B cell (primary cell): ENCODE data around the gene APBA2. TPM values are rescaled to one million over a fixed set of nuclear protein-coding genes. Genes with fewer than 3 reads are reported as not detected.

Source experiments
- ATAC-seq: fragments of 200-7000 bp; cut with Tn5 transposase; one replicate; pipeline ENCODE4 v1.10.0; 2021; ENCODE audit warnings: low read depth, mild to moderate bottlenecking, moderate number of reproducible peaks, moderate library complexity
- CTCF ChIA-PET: fragments of 350-600 bp; sonication (Branson Sonifier 250); formaldehyde crosslinking; loops from one replicate; lab custom pipeline; 2021; ENCODE audit warnings: antibody characterized with exemption, inconsistent platforms; lab: Charles Lee
- POLR2A ChIA-PET: fragments of 350-600 bp; sonication (Branson Sonifier 250); formaldehyde crosslinking; loops from one replicate; lab custom pipeline; 2021; ENCODE audit warnings: antibody characterized with exemption; lab: Charles Lee
- DNase-seq: peaks from one replicate; pipeline ENCODE4 v3.0.0; 2013
- H2AFZ ChIP-seq: 2 replicates; pipeline ENCODE4 v1.6.1; 2012; ENCODE audit warnings: mild to moderate bottlenecking, low read depth, low read length; ENCODE audit not compliant: insufficient read depth, poor library complexity, severe bottlenecking
- H3K27ac ChIP-seq, 2 donors: 1 replicate in 1 of 2; 2 replicates in 1 of 2; pipeline ENCODE4 v1.5.1; 2012 to 2013; ENCODE audit warnings: low read length in 2 of 2, mild to moderate bottlenecking in 2 of 2, moderate library complexity in 1 of 2
- H3K27me3 ChIP-seq, 4 experiments: fragments of 200-600 bp in 1 of 4; sonication (generic) in 1 of 4; replicated peaks in 1 of 4; 1 replicate in 2 of 4; 2 replicates in 2 of 4; pipeline versions ENCODE4 v1.6.1 to v1.7.0; 2013 to 2016; ENCODE audit warnings: low read length in 3 of 4, mild to moderate bottlenecking in 2 of 4, mixed read lengths in 1 of 4, moderate library complexity in 1 of 4; ENCODE audit not compliant: insufficient read depth in 4 of 4, control insufficient read depth in 3 of 4; ENCODE audit errors: control extremely low read depth in 1 of 4
- H3K36me3 ChIP-seq, 2 experiments: replicated peaks in 1 of 2; 1 replicate in 1 of 2; 2 replicates in 1 of 2; pipeline versions ENCODE4 v1.6.1 to v1.7.1; 2013; ENCODE audit warnings: low read length in 1 of 2; ENCODE audit not compliant: insufficient read depth in 2 of 2, control insufficient read depth in 1 of 2; ENCODE audit errors: control extremely low read depth in 1 of 2, extremely low read depth in 1 of 2
- H3K4me1 ChIP-seq, 2 donors: fragments of 200-600 bp in 1 of 2; sonication (generic) in 1 of 2; 1 replicate in 1 of 2; 2 replicates in 1 of 2; pipeline versions ENCODE4 v1.5.1 to v1.6.1; 2013 to 2017; ENCODE audit warnings: low read length in 2 of 2; ENCODE audit not compliant: control insufficient read depth in 2 of 2, insufficient read depth in 2 of 2
- H3K4me2 ChIP-seq: replicated peaks from 2 replicates; pipeline ENCODE3; 2012; ENCODE audit warnings: mild to moderate bottlenecking, low read depth, low read length; ENCODE audit not compliant: poor library complexity, severe bottlenecking
- H3K4me3 ChIP-seq, 5 experiments: fragments of 200-600 bp in 1 of 5; sonication (generic) in 1 of 5; 1 replicate in 3 of 5; 2 replicates in 2 of 5; pipeline versions ENCODE4 v1.5.1 to v1.7.0; 2011 to 2016; ENCODE audit warnings: low read length in 4 of 5, mild to moderate bottlenecking in 4 of 5, low read depth in 2 of 5, control low read depth in 1 of 5, moderate library complexity in 1 of 5; ENCODE audit not compliant: insufficient read depth in 1 of 5; ENCODE audit errors: control extremely low read depth in 1 of 5, extremely low read depth in 1 of 5
- H3K79me2 ChIP-seq: fragments of 200-600 bp; sonication (generic); one replicate; pipeline ENCODE4 v1.6.0; 2016; ENCODE audit warnings: low read length; ENCODE audit not compliant: control insufficient read depth, insufficient read depth
- H3K9ac ChIP-seq: fragments of 200-600 bp; sonication (generic); 2 replicates; pipeline ENCODE4 v1.6.1; 2017; ENCODE audit warnings: mild to moderate bottlenecking, low read length, moderate library complexity
- H3K9me3 ChIP-seq, 3 donors: one replicate each; pipeline versions ENCODE4 v1.6.1 to v1.7.1; 2013; ENCODE audit warnings: low read length in 2 of 3; ENCODE audit not compliant: control insufficient read depth in 2 of 3, insufficient read depth in 1 of 3; ENCODE audit errors: control extremely low read depth in 1 of 3
- H4K20me1 ChIP-seq: 2 replicates; pipeline ENCODE4 v1.6.0; 2012; ENCODE audit warnings: mild to moderate bottlenecking, low read length; ENCODE audit not compliant: insufficient read depth, control insufficient read depth, poor library complexity, severe bottlenecking
- H3K27ac Mint-ChIP-seq: one replicate; pipeline ENCODE4 v1.8.0; 2021; ENCODE audit warnings: mixed read lengths
- H3K27me3 Mint-ChIP-seq: one replicate; pipeline ENCODE4 v1.8.0; 2021; ENCODE audit warnings: mixed read lengths
- H3K4me1 Mint-ChIP-seq: one replicate; pipeline ENCODE4 v1.8.0; 2021; ENCODE audit warnings: mixed read lengths
- H3K4me3 Mint-ChIP-seq: one replicate; pipeline ENCODE4 v1.8.0; 2021; ENCODE audit warnings: mixed read lengths
- H3K9me3 Mint-ChIP-seq: one replicate; pipeline ENCODE4 v1.8.0; 2022; ENCODE audit warnings: mixed read lengths; ENCODE audit not compliant: insufficient read depth
- EZH2 ChIP-seq: IDR thresholded peaks from 2 replicates; pipeline ENCODE4 v1.6.1; 2012; ENCODE audit warnings: borderline replicate concordance, low read depth, mild to moderate bottlenecking, moderate library complexity, low read length; ENCODE audit not compliant: insufficient read depth, poor library complexity, severe bottlenecking
- WGBS: methylation state at CpG from one replicate; pipeline ENCODE4 v1.1.5; 2013; ENCODE audit warnings: missing lambda C conversion rate; ENCODE audit not compliant: insufficient coverage; 5-methylcytosine and 5-hydroxymethylcytosine counted together
- intact Hi-C: fragments of 100-400 bp; cut with micrococcal nuclease; formaldehyde crosslinking; loops from one replicate; pipeline ENCODE4 v1.10.0; 2022
- polyA plus RNA-seq: library from polyadenylated mRNA; depleted of rRNA; stranded (reverse); fragments of >200 nt; gene quantifications from 2 replicates; pipeline ENCODE4 v1.2.3, GENCODE V29; 2012
- total RNA-seq, 2 donors: library from RNA; stranded (reverse); fragments of 120-200 nt in 1 of 2; gene quantifications; 1 replicate in 1 of 2; 2 replicates in 1 of 2; pipeline versions ENCODE4 v1.2.3 to v1.2.4, GENCODE V29; 2013 to 2022
- TF ChIP-seq, protein P1 (sequence below): fragments of 200-600 bp; IDR thresholded peaks from one replicate; pipeline ENCODE4 v1.8.0; 2022; ENCODE audit warnings: antibody characterized with exemption, mild to moderate bottlenecking

The APBA2 gene
- total and polyA plus RNA-seq, 2 donors (not counting 1 experiment from before 2014, with no cell fraction given) = 0.19 TPM; not detected in 1

DNA sequence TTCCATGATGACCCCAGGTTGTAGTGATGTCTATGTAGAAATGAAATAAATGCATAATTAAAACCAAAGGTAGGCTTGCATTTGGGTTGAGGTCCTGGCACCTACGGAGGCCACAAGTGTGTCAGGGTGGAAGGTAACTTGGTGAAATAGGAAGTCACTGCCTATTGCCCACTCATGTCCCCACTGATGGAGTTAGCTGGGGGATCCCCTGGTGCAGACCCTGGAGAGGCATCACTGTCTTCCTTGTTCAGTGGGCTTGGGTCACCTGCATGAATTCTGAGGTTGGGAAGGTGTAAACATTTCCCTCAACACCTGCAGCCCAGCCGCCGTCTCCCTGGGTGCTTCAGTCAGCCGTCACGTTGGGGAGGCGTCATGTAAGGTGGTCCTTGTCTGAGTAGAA lies 97.1 kb downstream of the APBA2 start:
- Histone ChIP-seq H4K20me1 (no peaks in the 10 kb centered on the region), H3K4me2 (no peak overlapping the region), H3K4me1 (no peaks in the 10 kb centered on the region), H3K4me3 (no peak overlapping the region), H3K9ac (no peak overlapping the region), H3K27ac (no peak overlapping the region), H3K27me3 (no peaks in the 10 kb centered on the region), H3K36me3 (no peaks in the 10 kb centered on the region), H3K9me3 (peaks cover 0 to 17% (median 0%) of the 10 kb centered on the region in 3 donors), H2AFZ (no peak overlapping the region), H3K79me2 (no peaks in the 10 kb centered on the region)
- intact Hi-C loops = no loop called here
- ChIA-PET POLR2A (no interaction called here), CTCF (no interaction called here)
- WGBS = 100% methylated on average over 6 of the region's 6 CpGs
- DNase-seq (no peak), ATAC-seq (no peak)
- Mint-ChIP-seq H3K27me3 (no peaks in the 10 kb centered on the region), H3K9me3 (peaks cover 3% of the 10 kb centered on the region), H3K4me1 (no peaks in the 10 kb centered on the region), H3K27ac (no peak overlapping the region), H3K4me3 (no peak overlapping the region)
- TF ChIP-seq EZH2 = no peak
- TF ChIP-seq, protein P1, sequence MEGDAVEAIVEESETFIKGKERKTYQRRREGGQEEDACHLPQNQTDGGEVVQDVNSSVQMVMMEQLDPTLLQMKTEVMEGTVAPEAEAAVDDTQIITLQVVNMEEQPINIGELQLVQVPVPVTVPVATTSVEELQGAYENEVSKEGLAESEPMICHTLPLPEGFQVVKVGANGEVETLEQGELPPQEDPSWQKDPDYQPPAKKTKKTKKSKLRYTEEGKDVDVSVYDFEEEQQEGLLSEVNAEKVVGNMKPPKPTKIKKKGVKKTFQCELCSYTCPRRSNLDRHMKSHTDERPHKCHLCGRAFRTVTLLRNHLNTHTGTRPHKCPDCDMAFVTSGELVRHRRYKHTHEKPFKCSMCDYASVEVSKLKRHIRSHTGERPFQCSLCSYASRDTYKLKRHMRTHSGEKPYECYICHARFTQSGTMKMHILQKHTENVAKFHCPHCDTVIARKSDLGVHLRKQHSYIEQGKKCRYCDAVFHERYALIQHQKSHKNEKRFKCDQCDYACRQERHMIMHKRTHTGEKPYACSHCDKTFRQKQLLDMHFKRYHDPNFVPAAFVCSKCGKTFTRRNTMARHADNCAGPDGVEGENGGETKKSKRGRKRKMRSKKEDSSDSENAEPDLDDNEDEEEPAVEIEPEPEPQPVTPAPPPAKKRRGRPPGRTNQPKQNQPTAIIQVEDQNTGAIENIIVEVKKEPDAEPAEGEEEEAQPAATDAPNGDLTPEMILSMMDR = no peak

DNA sequence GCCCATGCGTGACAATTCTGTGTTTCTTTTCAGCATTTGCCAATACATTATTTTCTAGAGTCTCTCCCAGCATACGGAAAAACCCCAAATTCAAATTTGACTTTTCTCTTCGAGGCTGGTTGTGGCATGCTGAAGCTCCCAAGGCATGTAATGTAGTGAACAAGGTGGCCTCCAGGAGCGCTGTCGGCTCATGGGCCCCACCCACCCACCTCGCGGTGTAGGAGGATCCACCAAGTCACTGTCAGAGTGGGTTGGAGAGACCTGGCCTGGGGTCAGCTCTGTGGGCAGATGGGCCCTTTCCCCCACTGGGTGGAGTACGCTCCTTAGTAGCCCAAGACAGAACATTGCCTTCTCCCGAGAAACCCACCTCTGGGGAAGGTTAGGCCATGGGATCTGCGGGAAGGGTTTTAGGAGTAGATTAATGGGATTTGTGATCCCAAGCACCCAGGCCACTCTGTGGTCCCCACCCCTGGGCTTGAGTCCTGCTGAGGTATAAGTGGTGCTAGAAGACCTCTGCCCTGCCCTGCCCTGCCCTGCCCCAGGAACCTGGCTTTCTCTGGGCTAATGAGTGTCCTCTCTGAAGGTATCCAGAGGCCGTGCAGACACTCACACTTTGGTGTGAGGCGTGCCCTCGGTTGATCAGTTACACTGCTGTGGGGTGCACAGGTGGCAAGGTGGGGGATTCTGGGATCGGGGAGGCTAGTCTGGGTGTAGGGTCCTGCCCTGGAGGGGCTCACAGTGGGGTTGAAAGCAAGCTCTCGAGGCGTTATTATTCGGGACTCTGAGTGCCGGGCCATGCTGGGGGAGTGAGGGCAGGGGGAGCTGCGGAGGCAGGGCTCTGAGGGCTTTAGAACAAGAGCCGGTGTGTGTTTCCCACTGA lies 97.9 kb downstream of the APBA2 start:
- no peaks in the 10 kb centered on the region for H3K27me3 ChIP-seq
- no peaks in the 10 kb centered on the region for H3K79me2 ChIP-seq
- intact Hi-C loops = no loop called here
- no peak overlapping the region for H3K9ac ChIP-seq
- DNase-seq = no peak
- Mint-ChIP-seq H3K4me1 (no peaks in the 10 kb centered on the region), H3K27ac (no peak overlapping the region), H3K9me3 (peaks cover 3% of the 10 kb centered on the region), H3K27me3 (no peaks in the 10 kb centered on the region), H3K4me3 (no peak overlapping the region)
- H3K36me3 ChIP-seq = no peaks in the 10 kb centered on the region
- 95% methylated on average over 12 of the region's 20 CpGs for WGBS
- no peak for ATAC-seq
- ChIA-PET POLR2A (no interaction called here), CTCF (no interaction called here)
- no peaks in the 10 kb centered on the region for H4K20me1 ChIP-seq
- H3K4me1 ChIP-seq = no peaks in the 10 kb centered on the region
- no peak overlapping the region for H2AFZ ChIP-seq
- H3K9me3 ChIP-seq = peaks cover 0 to 17% (median 0%) of the 10 kb centered on the region in 3 donors
- no peak overlapping the region for H3K4me3 ChIP-seq
- TF ChIP-seq, protein P1 = no peak
- no peak for TF ChIP-seq EZH2
- no peak overlapping the region for H3K27ac ChIP-seq
- H3K4me2 ChIP-seq = no peak overlapping the region
